DMS114 treated with DMSO at 0.1 percent for 48 hours (cell line): ENCODE results near the gene BHLHE41.

ENCODE experiments used
- DNase-seq: peaks from one replicate; lab custom pipeline; 2025; ENCODE audit not compliant: unreplicated experiment; lab: John Stamatoyannopoulos, UW

The BHLHE41 gene

GRCh38 chr12:26086936-26087335 lies 37.9 kb downstream of the BHLHE41 start:
- DNase-seq: no peak

GRCh38 chr12:26080911-26081310 lies 43.9 kb downstream of the BHLHE41 start:
- no peak for DNase-seq

DNA sequence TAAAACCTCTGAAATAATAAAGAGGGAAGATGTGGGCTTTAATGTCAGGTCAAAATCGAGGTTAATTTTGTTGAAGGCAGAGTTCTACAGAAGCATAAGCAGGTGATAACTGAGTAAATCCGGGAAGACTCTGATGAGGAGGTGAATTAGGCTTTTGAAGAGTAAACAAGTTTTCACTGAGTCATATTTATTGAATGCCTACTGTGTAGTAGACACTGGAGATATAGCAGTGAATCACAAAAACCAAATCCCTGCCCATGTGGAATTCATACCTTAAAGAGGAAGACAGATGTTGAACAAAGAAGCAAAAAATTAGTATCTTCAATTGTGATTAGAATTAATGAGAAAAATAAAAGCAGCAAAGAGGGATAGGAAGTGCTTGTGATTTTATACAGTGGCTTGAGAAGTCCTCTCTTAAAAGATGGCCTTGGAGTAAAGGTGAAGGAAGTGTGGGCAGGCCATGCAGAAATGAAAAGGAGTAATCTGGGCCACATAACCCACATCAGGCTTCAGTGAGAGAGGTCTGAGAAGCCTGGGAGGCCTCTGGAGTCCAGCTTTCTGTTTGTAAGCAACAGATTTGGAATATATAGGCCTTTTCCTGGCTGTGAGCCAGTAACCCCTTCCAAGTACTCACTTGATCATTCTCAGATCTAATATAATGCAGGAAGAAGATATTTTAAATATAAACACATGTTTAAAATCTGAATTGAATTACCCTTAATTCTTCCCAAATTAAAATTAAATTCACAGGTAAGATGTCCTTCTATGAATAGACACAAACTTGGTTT lies 46.7 kb downstream of the BHLHE41 start:
- DNase-seq: no peak
